GM08714 (cell line): ENCODE data around the gene HRH2.

Experiments
- H3K4me3 ChIP-seq: fragments of 200-500 bp; sonication (Bioruptor generic); 2 replicates; pipeline ENCODE4 v1.5.1; 2014; ENCODE audit warnings: mild to moderate bottlenecking, low read length, inconsistent platforms
- ZNF274 ChIP-seq: IDR thresholded peaks from 2 replicates; pipeline ENCODE4 v1.6.1; 2012; ENCODE audit warnings: mild to moderate bottlenecking, low read depth, low read length

The HRH2 gene

GRCh38 chr5:175678074-175678473 lies 20.2 kb downstream of the HRH2 start:
- no peak for TF ChIP-seq ZNF274
- H3K4me3 ChIP-seq = no peak overlapping the region

DNA sequence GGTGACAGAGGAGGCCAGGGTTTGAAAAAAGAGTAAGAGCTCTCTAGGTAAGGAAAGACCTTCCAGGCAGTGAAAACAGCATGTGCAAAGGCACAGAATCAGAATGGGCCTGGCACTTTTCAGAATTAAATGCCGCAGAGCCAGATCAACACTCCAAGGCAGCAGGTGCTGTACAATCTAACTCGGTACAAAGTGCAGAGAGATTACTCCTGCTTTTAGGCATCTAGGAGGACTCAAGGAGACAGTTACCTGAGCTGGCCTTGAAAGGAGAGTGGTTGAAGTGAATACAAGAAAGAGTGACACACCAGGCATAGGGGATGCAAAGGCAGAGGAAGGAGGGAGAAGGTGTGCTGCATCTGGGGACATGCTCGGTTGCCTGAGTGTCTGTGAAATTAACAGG lies 21.5 kb downstream of the HRH2 start:
- TF ChIP-seq ZNF274 = no peak

GRCh38 chr5:175680020-175680419 lies 22.1 kb downstream of the HRH2 start:
- TF ChIP-seq ZNF274 = no peak
- no peak overlapping the region for H3K4me3 ChIP-seq

More for the DNA sequence above, 21.5 kb downstream of the HRH2 start:
- H3K4me3 ChIP-seq = no peak overlapping the region

DNA sequence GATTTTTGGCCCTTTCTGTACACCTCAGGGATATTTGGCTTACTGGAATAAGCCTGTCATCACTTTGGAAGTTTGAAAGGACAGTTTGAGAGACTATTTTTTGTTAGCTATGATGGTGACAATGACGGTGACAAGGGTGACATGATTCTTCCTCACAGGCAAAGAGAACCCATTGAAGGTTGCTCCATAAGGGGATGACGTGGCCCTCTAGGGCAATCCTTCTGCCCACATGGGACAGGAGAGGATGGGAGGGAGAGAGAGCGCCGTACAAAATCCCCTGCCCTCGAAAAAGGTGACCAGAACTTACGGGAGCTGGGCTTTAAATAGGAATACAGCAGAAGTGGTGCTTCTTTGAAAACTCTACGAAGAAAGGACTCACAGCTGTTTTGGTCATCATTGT lies 22.6 kb downstream of the HRH2 start:
- no peak for TF ChIP-seq ZNF274
- H3K4me3 ChIP-seq = no peak overlapping the region

DNA sequence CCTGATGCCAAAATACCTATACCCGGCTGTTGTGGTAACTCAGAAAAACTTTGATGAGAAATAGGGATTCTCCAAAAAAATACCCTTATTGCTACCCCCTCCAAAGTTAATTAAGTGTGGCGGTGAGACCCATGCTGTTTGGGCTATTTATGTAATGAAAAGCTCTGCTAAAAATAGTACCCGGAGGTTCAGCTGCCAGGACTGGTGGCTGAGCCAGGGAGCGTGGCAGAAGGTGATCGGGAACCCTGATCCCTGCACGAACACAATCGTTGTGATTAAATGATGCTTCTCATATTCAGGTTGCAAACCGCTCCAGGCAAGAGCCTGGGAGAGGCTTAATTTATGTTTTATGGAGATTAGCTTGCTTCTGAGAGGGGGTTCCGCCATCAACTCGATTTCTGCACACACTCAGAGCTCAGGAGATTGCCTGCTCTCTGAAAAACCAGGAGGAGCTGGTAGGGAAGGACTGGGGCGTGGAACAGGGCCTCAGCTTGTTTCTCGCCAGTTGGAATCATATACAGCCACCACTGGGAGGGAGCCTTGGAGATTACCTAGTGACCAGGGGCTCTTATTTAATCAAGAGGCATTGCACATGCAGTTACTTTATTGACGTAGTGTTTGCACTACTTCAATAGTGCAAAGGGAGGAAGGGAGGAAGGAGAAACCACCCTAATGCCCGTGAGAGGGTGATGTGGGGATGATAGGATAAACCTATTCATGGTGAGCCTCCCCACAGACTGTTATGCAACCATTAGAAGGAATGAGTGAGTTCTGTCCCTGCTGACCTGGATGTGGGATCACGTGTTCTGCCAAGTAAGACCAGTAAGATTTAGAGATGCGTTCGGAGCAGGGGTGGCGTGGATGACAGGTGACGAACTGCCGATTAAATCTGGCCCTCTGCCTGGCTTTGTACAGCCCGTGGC lies 23.4 kb downstream of the HRH2 start:
- no peak overlapping the region for H3K4me3 ChIP-seq
- no peak for TF ChIP-seq ZNF274

DNA sequence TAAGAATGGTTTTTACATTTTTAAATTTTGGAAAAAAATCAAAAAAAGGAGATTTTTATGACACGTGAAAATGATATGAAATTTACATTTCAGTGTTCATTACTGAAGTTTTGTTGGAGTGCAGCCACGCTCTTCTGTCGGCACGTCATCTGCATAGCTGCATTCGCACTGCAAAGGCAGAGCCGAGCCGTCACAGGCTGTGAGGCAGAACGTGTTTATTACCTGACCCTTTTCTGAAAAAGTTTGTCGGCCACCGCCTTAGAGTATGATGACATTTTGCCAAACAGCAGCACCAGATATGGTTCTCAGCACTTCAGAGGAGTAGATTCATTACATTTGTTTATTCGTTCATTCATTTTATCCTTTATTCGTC lies 24.1 kb downstream of the HRH2 start:
- H3K4me3 ChIP-seq = no peak overlapping the region
- no peak for TF ChIP-seq ZNF274

DNA sequence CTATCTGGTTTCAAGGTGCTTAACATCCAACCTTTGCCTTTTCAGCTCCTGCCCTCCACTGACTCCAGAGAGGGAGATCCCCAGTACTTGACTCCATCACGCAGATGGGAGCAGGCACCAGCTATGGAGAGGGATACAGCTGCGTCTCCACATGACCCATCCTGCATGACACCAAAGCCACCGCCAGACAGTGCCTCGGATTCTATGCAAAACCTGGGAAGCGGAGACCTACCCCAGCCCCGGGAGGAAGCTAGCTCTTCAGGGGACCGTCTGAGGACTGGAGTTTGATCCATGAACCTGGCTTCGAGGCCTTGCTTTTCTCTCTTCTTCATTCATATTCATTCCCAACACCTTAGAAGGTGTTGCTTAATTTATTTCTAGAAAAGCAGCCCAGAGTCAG lies 24.8 kb downstream of the HRH2 start:
- no peak overlapping the region for H3K4me3 ChIP-seq
- no peak for TF ChIP-seq ZNF274

- no peak overlapping the region for H3K4me3 ChIP-seq
- no peak for TF ChIP-seq ZNF274
Measured at GRCh38 chr5:175683231-175683630, 25.4 kb downstream of the HRH2 start.

DNA sequence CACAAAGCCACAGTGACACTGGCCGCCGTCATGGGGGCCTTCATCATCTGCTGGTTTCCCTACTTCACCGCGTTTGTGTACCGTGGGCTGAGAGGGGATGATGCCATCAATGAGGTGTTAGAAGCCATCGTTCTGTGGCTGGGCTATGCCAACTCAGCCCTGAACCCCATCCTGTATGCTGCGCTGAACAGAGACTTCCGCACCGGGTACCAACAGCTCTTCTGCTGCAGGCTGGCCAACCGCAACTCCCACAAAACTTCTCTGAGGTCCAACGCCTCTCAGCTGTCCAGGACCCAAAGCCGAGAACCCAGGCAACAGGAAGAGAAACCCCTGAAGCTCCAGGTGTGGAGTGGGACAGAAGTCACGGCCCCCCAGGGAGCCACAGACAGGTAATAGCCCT lies 26.1 kb downstream of the HRH2 start:
- TF ChIP-seq ZNF274 = no peak

DNA sequence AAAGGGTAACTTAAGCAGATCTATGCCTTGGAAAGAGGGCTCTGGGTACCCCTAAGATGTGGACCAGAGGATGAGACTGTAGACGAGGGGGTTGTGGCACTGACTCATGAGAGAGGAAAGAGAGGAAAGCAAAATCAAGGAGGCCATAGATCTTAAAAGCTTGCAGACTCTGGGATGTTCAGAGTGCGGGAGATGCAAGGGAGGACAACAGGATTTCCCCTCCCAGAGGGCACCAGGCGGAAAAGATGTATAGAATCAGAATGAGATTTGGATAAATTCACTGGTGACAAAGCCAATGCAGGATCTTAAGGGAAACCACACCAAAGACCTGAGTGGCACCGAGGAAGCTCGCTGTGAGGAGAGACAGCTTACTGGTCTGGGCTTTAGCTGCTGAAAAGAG lies 27.1 kb downstream of the HRH2 start:
- TF ChIP-seq ZNF274 = no peak
- no peak overlapping the region for H3K4me3 ChIP-seq

More for the DNA sequence above, 26.1 kb downstream of the HRH2 start:
- H3K4me3 ChIP-seq = no peak overlapping the region

DNA sequence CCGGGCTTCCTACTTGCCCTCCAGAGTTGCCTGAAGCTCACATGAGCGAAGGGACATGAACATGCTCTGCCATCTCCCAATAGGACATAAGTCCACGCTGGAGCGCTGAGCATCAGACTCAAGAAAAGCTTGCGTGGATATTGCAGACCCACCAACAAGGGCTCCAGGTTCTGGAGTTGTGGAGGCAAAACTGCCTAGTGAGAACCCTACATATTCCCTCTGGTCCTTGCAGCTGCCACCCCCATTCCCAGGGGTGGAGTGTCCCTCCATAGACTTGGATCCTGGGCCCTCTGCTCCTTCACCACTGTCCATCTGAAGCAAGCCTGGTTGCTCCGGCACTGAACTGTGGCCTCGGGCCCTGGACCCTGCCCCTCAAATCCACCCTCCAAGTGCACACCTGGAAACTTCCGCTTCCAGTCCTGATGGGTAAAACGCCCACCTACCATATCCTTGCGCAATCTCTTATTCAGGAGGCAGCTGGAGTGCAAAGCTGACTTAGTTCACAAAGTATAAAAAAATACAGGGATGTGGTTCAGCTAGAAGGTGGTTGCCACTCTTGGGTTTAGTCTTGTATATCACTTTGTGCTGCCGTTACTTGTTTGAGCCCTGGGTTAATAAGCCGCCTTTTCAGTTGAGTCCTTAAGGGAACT lies 28.0 kb downstream of the HRH2 start:
- H3K4me3 ChIP-seq = no peak overlapping the region
- no peak for TF ChIP-seq ZNF274

DNA sequence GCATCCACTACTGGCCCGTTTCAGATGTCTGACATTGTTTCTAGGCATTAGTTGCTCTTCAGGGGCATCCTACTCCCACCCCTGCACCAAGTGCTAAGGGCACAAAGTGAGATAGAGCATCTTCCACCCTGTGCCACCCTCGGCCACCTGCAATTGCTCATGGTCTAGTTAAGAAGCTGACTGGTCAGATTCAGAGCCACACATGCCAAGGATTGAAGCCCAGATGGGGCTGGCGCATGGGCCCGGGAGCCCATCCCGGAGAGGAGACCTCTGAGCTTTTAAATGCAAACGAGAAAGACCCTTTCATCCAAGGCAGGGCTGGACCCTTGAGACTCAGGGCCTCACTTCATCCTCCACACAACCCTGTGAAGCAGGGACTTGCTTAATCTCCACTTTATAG lies 28.5 kb downstream of the HRH2 start:
- no peak overlapping the region for H3K4me3 ChIP-seq
- no peak for TF ChIP-seq ZNF274

- TF ChIP-seq ZNF274 = no peak
- H3K4me3 ChIP-seq = no peak overlapping the region
Measured at GRCh38 chr5:175686826-175687225, 29.0 kb downstream of the HRH2 start.

DNA sequence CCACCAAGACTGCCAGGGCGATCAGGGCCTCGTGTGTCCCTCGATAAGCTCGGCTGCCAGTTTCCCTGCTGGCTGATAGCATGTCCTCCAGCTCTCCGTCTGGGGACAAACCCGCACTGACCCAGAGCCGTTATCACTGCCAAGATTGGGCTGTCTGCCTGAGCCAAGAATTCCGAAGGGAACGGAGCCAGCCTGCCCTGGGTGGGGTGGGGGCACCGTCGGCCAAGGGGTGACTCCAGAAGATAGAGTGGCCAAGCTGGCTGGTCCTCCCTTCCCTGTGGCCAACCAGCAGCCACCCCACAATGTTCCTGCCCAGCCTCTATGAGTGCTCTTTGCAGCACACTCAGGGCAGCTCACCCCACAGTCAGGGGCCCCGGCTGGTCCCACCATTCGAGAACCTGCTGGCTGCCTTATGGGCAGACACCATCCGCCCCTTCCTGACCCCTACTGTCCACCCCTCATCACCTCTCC lies 29.4 kb downstream of the HRH2 start:
- TF ChIP-seq ZNF274 = no peak
- H3K4me3 ChIP-seq = no peak overlapping the region
